ENCODE measurements around the gene RECQL.

- TF ChIP-seq POLR2A (IDR thresholded peaks at IDR 0.05) (no peak), CTCF (IDR thresholded peaks at IDR 0.05) (no peak)
Observed at GRCh38 chr12:21439347-21439746, 62.1 kb downstream of the RECQL start.
